Ishikawa (cell line): ENCODE data around the gene SMIM22.

Experiments used
- CEBPB ChIP-seq: IDR thresholded peaks from 2 replicates; pipeline ENCODE4 v1.6.1; 2012
- CREB1 ChIP-seq: IDR thresholded peaks from 2 replicates; pipeline ENCODE4 v1.6.1; 2012; ENCODE audit warnings: low read depth
- EP300 ChIP-seq: IDR thresholded peaks from 2 replicates; pipeline ENCODE4 v1.6.1; 2012; ENCODE audit warnings: borderline replicate concordance
- FOXM1 ChIP-seq: IDR thresholded peaks from 2 replicates; pipeline ENCODE4 v1.6.1; 2012; ENCODE audit warnings: low read depth, borderline replicate concordance
- NFIC ChIP-seq: IDR thresholded peaks from 2 replicates; pipeline ENCODE4 v1.6.1; 2012
- TAF1 ChIP-seq: IDR thresholded peaks from 2 replicates; pipeline ENCODE4 v1.6.1; 2012; ENCODE audit warnings: low read depth, mild to moderate bottlenecking
- TCF12 ChIP-seq: IDR thresholded peaks from 2 replicates; pipeline ENCODE4 v1.6.1; 2012; ENCODE audit warnings: low read depth
- TEAD4 ChIP-seq: IDR thresholded peaks from 2 replicates; pipeline ENCODE4 v1.6.1; 2012
- YY1 ChIP-seq: IDR thresholded peaks from 2 replicates; pipeline ENCODE4 v1.6.1; 2012; ENCODE audit warnings: low read depth
- TF ChIP-seq, protein P1 (sequence below): IDR thresholded peaks from 2 replicates; pipeline ENCODE4 v1.6.1; 2012; ENCODE audit warnings: low read depth, mild to moderate bottlenecking
- TF ChIP-seq, protein P2 (sequence below): IDR thresholded peaks from 2 replicates; pipeline ENCODE4 v1.6.1; 2012

DNA sequence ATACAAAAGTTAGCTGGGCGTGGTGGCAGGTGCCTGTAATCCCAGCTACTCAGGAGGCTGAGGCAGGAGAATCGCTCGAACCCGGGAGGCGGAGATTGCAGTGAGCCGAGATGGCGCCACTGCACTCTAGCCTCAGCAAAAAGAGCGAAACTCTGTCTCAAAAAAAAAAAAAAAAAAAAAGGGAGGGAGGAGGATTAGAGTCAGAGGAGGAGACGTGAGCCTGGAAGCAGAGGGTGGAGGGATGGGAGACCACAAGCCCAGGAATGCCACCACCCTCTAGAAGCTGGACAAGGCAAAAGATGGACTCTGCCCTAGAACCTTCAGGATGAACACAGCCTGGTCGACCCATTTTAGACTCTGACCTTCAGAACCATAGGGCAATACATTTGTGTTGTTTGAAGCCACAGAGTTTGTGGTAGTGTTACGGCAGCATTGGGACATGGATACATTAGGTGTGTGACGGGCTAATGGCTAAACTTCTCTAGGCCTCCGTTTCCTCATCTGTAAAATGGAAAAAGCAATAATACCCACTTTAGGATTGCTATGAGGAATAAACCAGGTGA lies 2.1 kb upstream of the SMIM22 start:
- TF ChIP-seq, protein P1, sequence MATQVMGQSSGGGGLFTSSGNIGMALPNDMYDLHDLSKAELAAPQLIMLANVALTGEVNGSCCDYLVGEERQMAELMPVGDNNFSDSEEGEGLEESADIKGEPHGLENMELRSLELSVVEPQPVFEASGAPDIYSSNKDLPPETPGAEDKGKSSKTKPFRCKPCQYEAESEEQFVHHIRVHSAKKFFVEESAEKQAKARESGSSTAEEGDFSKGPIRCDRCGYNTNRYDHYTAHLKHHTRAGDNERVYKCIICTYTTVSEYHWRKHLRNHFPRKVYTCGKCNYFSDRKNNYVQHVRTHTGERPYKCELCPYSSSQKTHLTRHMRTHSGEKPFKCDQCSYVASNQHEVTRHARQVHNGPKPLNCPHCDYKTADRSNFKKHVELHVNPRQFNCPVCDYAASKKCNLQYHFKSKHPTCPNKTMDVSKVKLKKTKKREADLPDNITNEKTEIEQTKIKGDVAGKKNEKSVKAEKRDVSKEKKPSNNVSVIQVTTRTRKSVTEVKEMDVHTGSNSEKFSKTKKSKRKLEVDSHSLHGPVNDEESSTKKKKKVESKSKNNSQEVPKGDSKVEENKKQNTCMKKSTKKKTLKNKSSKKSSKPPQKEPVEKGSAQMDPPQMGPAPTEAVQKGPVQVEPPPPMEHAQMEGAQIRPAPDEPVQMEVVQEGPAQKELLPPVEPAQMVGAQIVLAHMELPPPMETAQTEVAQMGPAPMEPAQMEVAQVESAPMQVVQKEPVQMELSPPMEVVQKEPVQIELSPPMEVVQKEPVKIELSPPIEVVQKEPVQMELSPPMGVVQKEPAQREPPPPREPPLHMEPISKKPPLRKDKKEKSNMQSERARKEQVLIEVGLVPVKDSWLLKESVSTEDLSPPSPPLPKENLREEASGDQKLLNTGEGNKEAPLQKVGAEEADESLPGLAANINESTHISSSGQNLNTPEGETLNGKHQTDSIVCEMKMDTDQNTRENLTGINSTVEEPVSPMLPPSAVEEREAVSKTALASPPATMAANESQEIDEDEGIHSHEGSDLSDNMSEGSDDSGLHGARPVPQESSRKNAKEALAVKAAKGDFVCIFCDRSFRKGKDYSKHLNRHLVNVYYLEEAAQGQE = no peak
- TF ChIP-seq TCF12 = no peak
- TF ChIP-seq NFIC = no peak
- no peak for TF ChIP-seq TAF1
- TF ChIP-seq EP300 = no peak
- no peak for TF ChIP-seq TEAD4
- no peak for TF ChIP-seq FOXM1
- TF ChIP-seq, protein P2, sequence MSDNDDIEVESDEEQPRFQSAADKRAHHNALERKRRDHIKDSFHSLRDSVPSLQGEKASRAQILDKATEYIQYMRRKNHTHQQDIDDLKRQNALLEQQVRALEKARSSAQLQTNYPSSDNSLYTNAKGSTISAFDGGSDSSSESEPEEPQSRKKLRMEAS = no peak
- TF ChIP-seq CEBPB = no peak
- TF ChIP-seq YY1 = no peak
- no peak for TF ChIP-seq CREB1
